ENCODE data around the gene PKP3. TPM values are rescaled to one million over a fixed set of nuclear protein-coding genes. Genes with fewer than 3 reads are reported as not detected.

Gene PKP3
- total and polyA plus RNA-seq, 9 of the 15 experiments (the other 6 are each of a cell fraction or from before 2014, with no cell fraction given): 0.11 to 110 (median 30.7) TPM

DNA sequence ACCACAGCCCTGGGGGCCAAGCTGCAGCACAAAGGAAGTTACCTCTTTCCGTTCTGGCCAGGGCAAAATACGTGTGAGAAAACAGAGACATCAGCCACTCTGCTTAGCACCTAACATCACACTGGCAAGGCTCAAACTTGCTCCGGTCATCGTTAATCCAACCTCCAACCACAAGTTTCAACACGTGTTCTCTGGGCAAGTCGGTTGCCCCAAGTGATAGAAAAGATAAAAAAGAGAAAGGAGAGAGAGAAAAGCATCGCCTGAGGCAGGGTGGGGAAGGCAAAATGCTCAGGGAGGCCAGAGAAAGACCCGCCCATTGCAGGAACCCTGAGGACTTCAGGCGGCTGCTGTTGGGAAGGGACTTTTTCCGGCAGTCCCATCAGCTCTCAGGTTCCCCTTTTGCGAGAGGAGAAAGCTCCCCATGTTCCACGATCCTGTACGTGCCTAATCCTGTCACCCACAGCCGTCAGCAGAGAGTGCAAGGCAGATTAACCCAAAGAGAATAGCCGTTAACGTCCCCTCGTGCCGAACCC is 43.2 kb upstream of the PKP3 start (continued):
- no peak for TF ChIP-seq ZNF347 (CRISPR knock-in tag; IDR thresholded peaks at IDR 0.05; ENCODE audit: low read depth)
- no peak; the same call in 1 of the 2 replicates for TF ChIP-seq ZNF23 (CRISPR knock-in tag; IDR thresholded peaks at IDR 0.05)
- TF ChIP-seq ZNF133 (CRISPR knock-in tag; IDR thresholded peaks at IDR 0.05): no peak
- TF ChIP-seq E2F3 (CRISPR knock-in tag; IDR thresholded peaks at IDR 0.05): no peak
- TF ChIP-seq MEF2A (IDR thresholded peaks at IDR 0.05; ENCODE audit: control insufficient read depth, low read depth, low read length): no peak
- no peak for TF ChIP-seq ZNF436 (CRISPR knock-in tag; IDR thresholded peaks at IDR 0.05)
- 0 out of 2 replicates have a peak, but pooled peaks have one; percentile 47 for TF ChIP-seq TOE1 (IDR thresholded peaks at IDR 0.05; ENCODE audit: borderline replicate concordance)
- no peak for TF ChIP-seq TOE1 (CRISPR knock-in tag; IDR thresholded peaks at IDR 0.05; ENCODE audit: borderline replicate concordance, low read depth)
- no peak for TF ChIP-seq FOXO4 (CRISPR knock-in tag; IDR thresholded peaks at IDR 0.05)
- TF ChIP-seq, protein P1, sequence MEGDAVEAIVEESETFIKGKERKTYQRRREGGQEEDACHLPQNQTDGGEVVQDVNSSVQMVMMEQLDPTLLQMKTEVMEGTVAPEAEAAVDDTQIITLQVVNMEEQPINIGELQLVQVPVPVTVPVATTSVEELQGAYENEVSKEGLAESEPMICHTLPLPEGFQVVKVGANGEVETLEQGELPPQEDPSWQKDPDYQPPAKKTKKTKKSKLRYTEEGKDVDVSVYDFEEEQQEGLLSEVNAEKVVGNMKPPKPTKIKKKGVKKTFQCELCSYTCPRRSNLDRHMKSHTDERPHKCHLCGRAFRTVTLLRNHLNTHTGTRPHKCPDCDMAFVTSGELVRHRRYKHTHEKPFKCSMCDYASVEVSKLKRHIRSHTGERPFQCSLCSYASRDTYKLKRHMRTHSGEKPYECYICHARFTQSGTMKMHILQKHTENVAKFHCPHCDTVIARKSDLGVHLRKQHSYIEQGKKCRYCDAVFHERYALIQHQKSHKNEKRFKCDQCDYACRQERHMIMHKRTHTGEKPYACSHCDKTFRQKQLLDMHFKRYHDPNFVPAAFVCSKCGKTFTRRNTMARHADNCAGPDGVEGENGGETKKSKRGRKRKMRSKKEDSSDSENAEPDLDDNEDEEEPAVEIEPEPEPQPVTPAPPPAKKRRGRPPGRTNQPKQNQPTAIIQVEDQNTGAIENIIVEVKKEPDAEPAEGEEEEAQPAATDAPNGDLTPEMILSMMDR (IDR thresholded peaks at IDR 0.05 in 2 of 3, conservative IDR thresholded peaks at IDR 0.05 in 1 of 3; ENCODE audit: insufficient read depth in 2 of 3, low read depth in 1 of 3, low read length in 3 of 3): no peak
- no peak for TF ChIP-seq DDX20 (tag; IDR thresholded peaks at IDR 0.05; ENCODE audit: low read depth)
- TF ChIP-seq CBX1 (IDR thresholded peaks at IDR 0.05; ENCODE audit: low read depth): no peak
- no peak for TF ChIP-seq HOXB6 (CRISPR knock-in tag; IDR thresholded peaks at IDR 0.05; ENCODE audit: borderline replicate concordance)
- TF ChIP-seq, protein P2, sequence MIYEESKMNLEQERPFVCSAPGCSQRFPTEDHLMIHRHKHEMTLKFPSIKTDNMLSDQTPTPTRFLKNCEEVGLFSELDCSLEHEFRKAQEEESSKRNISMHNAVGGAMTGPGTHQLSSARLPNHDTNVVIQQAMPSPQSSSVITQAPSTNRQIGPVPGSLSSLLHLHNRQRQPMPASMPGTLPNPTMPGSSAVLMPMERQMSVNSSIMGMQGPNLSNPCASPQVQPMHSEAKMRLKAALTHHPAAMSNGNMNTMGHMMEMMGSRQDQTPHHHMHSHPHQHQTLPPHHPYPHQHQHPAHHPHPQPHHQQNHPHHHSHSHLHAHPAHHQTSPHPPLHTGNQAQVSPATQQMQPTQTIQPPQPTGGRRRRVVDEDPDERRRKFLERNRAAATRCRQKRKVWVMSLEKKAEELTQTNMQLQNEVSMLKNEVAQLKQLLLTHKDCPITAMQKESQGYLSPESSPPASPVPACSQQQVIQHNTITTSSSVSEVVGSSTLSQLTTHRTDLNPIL (CRISPR knock-in tag; IDR thresholded peaks at IDR 0.05): 0 out of 2 replicates have a peak, but pooled peaks have one; percentile 48
- TF ChIP-seq KDM5B (IDR thresholded peaks at IDR 0.05; ENCODE audit: insufficient replicate concordance, low read depth, low read length): no peak
- TF ChIP-seq ETV1 (tag; conservative IDR thresholded peaks at IDR 0.05; ENCODE audit: low read depth): peak; percentile 31
- TF ChIP-seq ZNF696 (CRISPR knock-in tag; conservative IDR thresholded peaks at IDR 0.05): no peak
- TF ChIP-seq KAT8 (IDR thresholded peaks at IDR 0.05; ENCODE audit: low read depth): no peak
- no peak for TF ChIP-seq FOXK2 (conservative IDR thresholded peaks at IDR 0.05 in 1 of 2, IDR thresholded peaks at IDR 0.05 in 1 of 2; ENCODE audit: low read depth in 2 of 2)

Data from K562 (cell line).